GM23248 (cell line): ENCODE measurements around the gene IZUMO1R. TPM values are rescaled to one million over a fixed set of nuclear protein-coding genes. Genes with fewer than 3 reads are reported as not detected.

Experiments used
- DNase-seq: peaks from one replicate; pipeline ENCODE4 v3.0.0-alpha.2; 2015
- H2AFZ ChIP-seq: fragments of 200-600 bp; sonication (generic); 2 replicates; pipeline ENCODE4 v1.6.1; 2016; ENCODE audit warnings: antibody characterized with exemption
- H3F3A ChIP-seq: fragments of 200-600 bp; sonication (generic); 2 replicates; pipeline ENCODE4 v1.6.1; 2016; ENCODE audit warnings: mild to moderate bottlenecking, antibody characterized with exemption, mixed run types; ENCODE audit not compliant: insufficient read depth
- H3K27ac ChIP-seq: fragments of 200-600 bp; sonication (generic); 2 replicates; pipeline ENCODE4 v1.5.1; 2016; ENCODE audit warnings: mild to moderate bottlenecking
- H3K27me3 ChIP-seq: fragments of 200-600 bp; sonication (generic); replicated peaks from 2 replicates; pipeline ENCODE4 v1.6.1; 2016; ENCODE audit warnings: mild to moderate bottlenecking; ENCODE audit not compliant: insufficient read depth
- H3K36me3 ChIP-seq: fragments of 200-600 bp; sonication (generic); 2 replicates; pipeline ENCODE4 v1.6.1; 2016; ENCODE audit warnings: low read depth, mild to moderate bottlenecking
- H3K4me1 ChIP-seq: fragments of 200-600 bp; sonication (generic); 2 replicates; pipeline ENCODE4 v1.6.1; 2016; ENCODE audit warnings: mild to moderate bottlenecking; ENCODE audit not compliant: insufficient read depth
- H3K4me2 ChIP-seq: fragments of 200-600 bp; sonication (generic); one replicate; pipeline ENCODE4 v1.6.1; 2016; ENCODE audit warnings: mild to moderate bottlenecking; ENCODE audit not compliant: unreplicated experiment
- H3K4me3 ChIP-seq: fragments of 200-600 bp; sonication (generic); 2 replicates; pipeline ENCODE4 v1.5.1; 2016; ENCODE audit warnings: mild to moderate bottlenecking
- H3K79me2 ChIP-seq: fragments of 200-600 bp; sonication (generic); 2 replicates; pipeline ENCODE4 v1.6.1; 2016; ENCODE audit warnings: mild to moderate bottlenecking; ENCODE audit not compliant: insufficient read depth
- H3K9ac ChIP-seq: fragments of 200-600 bp; sonication (generic); 2 replicates; pipeline ENCODE4 v1.6.1; 2016; ENCODE audit warnings: mild to moderate bottlenecking
- H3K9me2 ChIP-seq: fragments of 200-600 bp; sonication (generic); 2 replicates; pipeline ENCODE4 v1.6.1; 2016; ENCODE audit warnings: mixed run types, mild to moderate bottlenecking, moderate library complexity; ENCODE audit not compliant: insufficient read depth
- H3K9me3 ChIP-seq: fragments of 200-600 bp; sonication (generic); one replicate; pipeline ENCODE4 v1.6.1; 2017; ENCODE audit warnings: low read depth
- H4K20me1 ChIP-seq: fragments of 200-600 bp; sonication (generic); 2 replicates; pipeline ENCODE4 v1.6.0; 2016; ENCODE audit not compliant: insufficient read depth
- EZH2 ChIP-seq: fragments of 200-600 bp; sonication (generic); IDR thresholded peaks from 2 replicates; pipeline ENCODE4 v1.6.1; 2018; ENCODE audit warnings: antibody characterized with exemption, mild to moderate bottlenecking; ENCODE audit not compliant: insufficient read depth, poor library complexity, severe bottlenecking
- EZH2phosphoT487 ChIP-seq: fragments of 200-600 bp; sonication (generic); IDR thresholded peaks from 2 replicates; pipeline ENCODE4 v1.6.1; 2018; ENCODE audit warnings: antibody characterized with exemption, moderate library complexity, mild to moderate bottlenecking, low read depth; ENCODE audit not compliant: insufficient read depth
- WGBS, 2 experiments: methylation state at CpG; one replicate each; pipeline ENCODE4 v1.1.6; 2015 to 2017; ENCODE audit warnings: low lambda C conversion rate in 2 of 2, low coverage in 1 of 2; ENCODE audit errors: missing lambda C conversion rate in 2 of 2; 5-methylcytosine and 5-hydroxymethylcytosine counted together
- in situ Hi-C: fragments of 300-500 bp; cut with MboI; formaldehyde crosslinking; loops from 2 replicates; pipeline ENCODE4 v1.15.0; 2020
- polyA plus RNA-seq: library from polyadenylated mRNA; unstranded; fragments of >200 nt; fragmentation: Nextera tagmentation; extraction: Ambion mirVana; gene quantifications from 2 replicates; pipeline ENCODE4 v1.2.1, GENCODE V29; 2016
- total RNA-seq: library from RNA; depleted of rRNA; stranded (reverse); fragments of >200 nt; shearing (Covaris generic); gene quantifications from 2 replicates; pipeline ENCODE4 v1.2.3, GENCODE V29; 2014

Gene IZUMO1R
- total and polyA plus RNA-seq, 2 experiments from 2014 or later: not detected

GRCh38 chr11:94312339-94312738, 8.0 kb downstream of the IZUMO1R start:
- H3K9me3 ChIP-seq: no peaks in the 10 kb centered on the region
- H3K4me3 ChIP-seq: no peak overlapping the region
- no peak overlapping the region for H3K9ac ChIP-seq
- no peak for DNase-seq
- H3K27ac ChIP-seq: no peak overlapping the region
- H3K79me2 ChIP-seq: no peaks in the 10 kb centered on the region
- no peak overlapping the region for H3K4me2 ChIP-seq
- H2AFZ ChIP-seq: no peak overlapping the region
- peaks cover 13% of the 10 kb centered on the region for H3K27me3 ChIP-seq
- in situ Hi-C loops: no loop called here
- H3K36me3 ChIP-seq: no peaks in the 10 kb centered on the region
- no peaks in the 10 kb centered on the region for H3K9me2 ChIP-seq
- H3F3A ChIP-seq: no peaks in the 10 kb centered on the region
- WGBS, 2 experiments: 3 to 4% methylated on average over 4 of the region's 4 CpGs
- no peaks in the 10 kb centered on the region for H4K20me1 ChIP-seq
- 0 out of 2 replicates have a peak, but pooled peaks cover 7% of the 10 kb centered on the region for H3K4me1 ChIP-seq
- TF ChIP-seq EZH2 (no peak), EZH2phosphoT487 (no peak)

- in situ Hi-C loops: no loop called here
- Histone ChIP-seq H3K27me3 (peaks cover 13% of the 10 kb centered on the region), H3K9ac (no peak overlapping the region), H3F3A (no peaks in the 10 kb centered on the region), H3K4me2 (no peak overlapping the region), H4K20me1 (no peaks in the 10 kb centered on the region), H3K79me2 (no peaks in the 10 kb centered on the region), H3K9me3 (no peaks in the 10 kb centered on the region), H3K4me1 (0 out of 2 replicates have a peak, but pooled peaks cover 7% of the 10 kb centered on the region), H3K36me3 (no peaks in the 10 kb centered on the region), H3K4me3 (no peak overlapping the region), H3K27ac (no peak overlapping the region), H3K9me2 (no peaks in the 10 kb centered on the region), H2AFZ (no peak overlapping the region)
- WGBS, 2 experiments: 37 to 44% methylated on average over 4 of the region's 4 CpGs
- TF ChIP-seq EZH2phosphoT487 (no peak), EZH2 (no peak)
- no peak for DNase-seq
These were observed 9.7 kb downstream of the IZUMO1R start for GRCh38 chr11:94314064-94314463.

GRCh38 chr11:94315664-94316063, 11.3 kb downstream of the IZUMO1R start:
- no peaks in the 10 kb centered on the region for H3K9me3 ChIP-seq
- H3K36me3 ChIP-seq: no peaks in the 10 kb centered on the region
- H3K27ac ChIP-seq: no peak overlapping the region
- H2AFZ ChIP-seq: no peak overlapping the region
- H4K20me1 ChIP-seq: no peaks in the 10 kb centered on the region
- peak; percentile 24 for DNase-seq
- no peak overlapping the region for H3K4me3 ChIP-seq
- no peak overlapping the region for H3K4me2 ChIP-seq
- no peak overlapping the region for H3K9ac ChIP-seq
- peaks cover under 1% of the 10 kb centered on the region; the same call in 1 of the 2 replicates for H3K27me3 ChIP-seq
- no peaks in the 10 kb centered on the region for H3K9me2 ChIP-seq
- 0 out of 2 replicates have a peak, but pooled peaks cover 7% of the 10 kb centered on the region for H3K4me1 ChIP-seq
- TF ChIP-seq EZH2phosphoT487 (no peak), EZH2 (no peak)
- WGBS, 2 experiments: 0 to 1% methylated on average over 3 of the region's 3 CpGs
- no peaks in the 10 kb centered on the region for H3K79me2 ChIP-seq
- no peaks in the 10 kb centered on the region for H3F3A ChIP-seq
- in situ Hi-C loops: no loop called here

- no peak overlapping the region for H2AFZ ChIP-seq
- H3K27me3 ChIP-seq: peaks cover 8% of the 10 kb centered on the region; the same call in 1 of the 2 replicates
- H3K27ac ChIP-seq: no peak overlapping the region
- TF ChIP-seq EZH2phosphoT487 (no peak), EZH2 (no peak)
- no peaks in the 10 kb centered on the region for H3F3A ChIP-seq
- no peaks in the 10 kb centered on the region for H3K9me3 ChIP-seq
- in situ Hi-C loops: no loop called here
- DNase-seq: no peak
- H3K9ac ChIP-seq: no peak overlapping the region
- H4K20me1 ChIP-seq: no peaks in the 10 kb centered on the region
- H3K4me3 ChIP-seq: no peak overlapping the region
- no peaks in the 10 kb centered on the region for H3K9me2 ChIP-seq
- H3K79me2 ChIP-seq: no peaks in the 10 kb centered on the region
- WGBS, 2 experiments: 28 to 65% methylated on average over 3 of the region's 3 CpGs
- no peak overlapping the region for H3K4me2 ChIP-seq
- no peaks in the 10 kb centered on the region for H3K4me1 ChIP-seq
- no peaks in the 10 kb centered on the region for H3K36me3 ChIP-seq
These were observed 18.1 kb downstream of the IZUMO1R start for GRCh38 chr11:94322501-94322900.

GRCh38 chr11:94325681-94326080, 21.3 kb downstream of the IZUMO1R start:
- 4 to 17% methylated on average over 1 of the region's 1 CpG for WGBS, 2 experiments
- in situ Hi-C loops: no loop called here
- Histone ChIP-seq H3K36me3 (no peaks in the 10 kb centered on the region), H3F3A (no peaks in the 10 kb centered on the region), H3K4me1 (no peaks in the 10 kb centered on the region), H3K9me3 (no peaks in the 10 kb centered on the region), H3K27me3 (peaks cover 24% of the 10 kb centered on the region; the same call in 1 of the 2 replicates), H3K9ac (no peak overlapping the region), H3K4me2 (no peak overlapping the region), H3K79me2 (no peaks in the 10 kb centered on the region), H3K9me2 (no peaks in the 10 kb centered on the region), H2AFZ (no peak overlapping the region), H4K20me1 (no peaks in the 10 kb centered on the region), H3K27ac (no peak overlapping the region), H3K4me3 (no peak overlapping the region)
- TF ChIP-seq EZH2phosphoT487: no peak
- no peak for TF ChIP-seq EZH2
- DNase-seq: peak; percentile 47
